HCEC 1CT (cell line): ENCODE results near the gene CLDN16.

Experiments
- DNase-seq: peaks from one replicate; pipeline ENCODE4 v3.0.0-alpha.2; 2017

The CLDN16 gene

DNA sequence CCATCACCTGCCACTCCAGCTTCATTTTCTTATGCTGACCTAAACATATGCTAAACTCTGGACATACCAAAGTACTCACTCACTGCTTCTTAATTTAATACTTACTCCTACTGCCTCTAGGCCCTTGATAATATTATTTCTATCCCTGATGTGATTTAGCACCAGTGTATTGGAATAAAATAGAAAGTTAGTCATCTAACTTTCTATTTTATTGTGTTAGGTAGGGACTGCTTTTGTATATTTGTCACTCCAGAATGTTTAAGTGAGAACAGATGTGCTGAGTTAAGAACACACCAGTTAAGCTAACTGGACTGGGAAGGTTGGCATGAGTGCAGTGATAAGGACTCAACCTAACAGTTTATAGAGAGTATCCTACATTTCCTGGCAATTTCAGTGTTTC, 6.5 kb upstream of the CLDN16 start:
- DNase-seq, result no peak

DNA sequence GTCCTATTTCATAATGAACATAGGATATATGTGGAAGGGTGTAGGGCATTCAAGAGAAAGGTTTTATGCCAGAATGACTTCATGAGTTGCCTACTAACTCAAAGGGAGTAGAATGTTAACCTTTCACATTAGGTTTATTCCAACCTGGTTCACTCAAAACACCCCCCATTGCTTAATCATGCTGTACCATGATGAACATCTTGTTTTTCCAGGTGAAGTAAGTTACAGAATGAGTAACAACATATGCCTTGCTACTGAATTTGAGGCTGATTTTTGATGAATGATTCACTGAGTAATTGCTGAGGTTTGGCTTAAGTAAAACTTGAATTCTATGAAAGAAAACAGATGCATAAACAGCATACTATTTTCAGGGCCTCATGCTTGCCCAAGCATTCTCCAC, 5.9 kb upstream of the CLDN16 start:
- peak; percentile 79 for DNase-seq

DNA sequence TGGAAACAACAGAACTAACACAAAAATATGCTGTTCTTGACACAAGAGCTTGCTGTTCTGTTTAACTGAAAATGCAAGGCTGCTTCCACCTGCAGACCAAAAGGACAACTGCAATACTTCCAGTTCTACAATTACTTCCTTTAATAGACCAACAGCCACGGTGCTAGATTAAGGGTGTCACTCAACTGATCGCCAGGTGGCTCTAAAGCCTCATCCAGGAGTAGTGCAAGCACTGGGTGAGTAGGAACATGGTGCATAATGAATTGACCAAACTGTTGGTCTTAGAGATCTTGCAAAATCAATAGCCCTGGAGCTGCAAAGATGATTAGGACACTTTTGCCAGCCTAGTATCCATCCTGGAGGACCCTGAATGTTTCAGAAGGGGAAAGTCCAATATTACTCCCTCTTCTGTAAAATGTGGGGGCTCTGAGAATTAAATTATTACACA, 3.6 kb upstream of the CLDN16 start:
- peak; percentile 62 for DNase-seq

DNA sequence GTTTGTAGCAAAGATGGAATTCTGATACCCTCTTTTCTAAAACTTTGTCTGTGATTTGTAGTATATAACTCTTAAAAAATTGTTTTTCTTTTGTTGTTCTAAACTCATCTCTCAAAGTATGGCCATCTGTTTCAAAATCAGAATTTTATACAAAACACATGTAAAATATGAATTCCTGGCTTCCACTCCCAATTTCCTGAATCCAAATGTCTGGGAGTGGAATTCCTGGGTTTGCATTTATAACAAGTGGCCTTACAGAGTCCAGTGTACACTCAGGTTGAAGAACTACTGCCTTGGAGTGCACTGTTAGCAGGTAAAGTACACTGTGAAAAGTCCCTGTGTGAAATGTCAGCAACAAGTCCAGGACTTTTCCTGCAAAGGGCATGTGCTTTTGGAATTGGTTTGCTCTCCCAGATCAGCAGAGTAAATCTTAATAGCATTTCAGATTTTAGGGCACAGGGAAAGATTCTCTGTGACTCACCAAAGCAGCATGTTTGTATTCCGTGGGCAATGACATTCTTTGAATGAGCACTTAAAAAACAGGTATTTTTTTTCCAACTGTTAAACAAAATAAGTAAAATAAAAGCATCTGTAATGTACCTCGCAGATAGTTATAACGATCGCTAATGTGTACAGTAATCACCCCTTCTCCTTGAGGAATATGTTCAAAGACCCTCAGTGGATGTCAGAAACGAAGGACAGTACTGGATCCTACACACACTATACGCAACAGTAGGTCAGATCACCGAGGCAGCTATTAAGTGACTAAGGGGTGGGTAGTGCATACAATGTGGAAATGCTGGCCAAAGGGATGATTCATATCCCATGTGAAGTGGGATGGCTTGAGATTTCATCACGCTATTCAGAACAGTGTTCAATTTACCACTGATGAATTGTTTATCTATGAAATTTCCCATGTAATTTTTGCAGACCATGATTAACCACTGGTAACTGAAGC, 2.0 kb upstream of the CLDN16 start:
- peak; percentile 97 for DNase-seq

DNA sequence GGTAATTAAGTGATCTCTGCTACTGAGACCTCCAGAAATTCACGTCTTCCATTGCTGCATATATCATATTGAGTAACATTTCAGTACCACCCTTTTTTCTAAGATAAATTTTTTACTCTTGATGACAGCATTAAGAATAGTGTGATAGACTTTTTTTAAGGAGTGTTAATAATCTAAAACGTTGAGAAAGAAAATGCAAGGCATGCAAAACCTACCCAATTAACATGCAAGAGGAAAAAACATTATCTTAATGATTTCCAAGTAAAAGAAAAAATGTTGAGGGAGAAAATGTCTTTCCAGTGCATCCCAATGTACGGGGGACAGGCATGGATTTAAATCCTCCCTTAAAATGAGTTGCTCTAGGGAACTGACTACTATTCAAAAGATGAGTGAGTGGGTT, 740 bp downstream of the CLDN16 start:
- no peak for DNase-seq

DNA sequence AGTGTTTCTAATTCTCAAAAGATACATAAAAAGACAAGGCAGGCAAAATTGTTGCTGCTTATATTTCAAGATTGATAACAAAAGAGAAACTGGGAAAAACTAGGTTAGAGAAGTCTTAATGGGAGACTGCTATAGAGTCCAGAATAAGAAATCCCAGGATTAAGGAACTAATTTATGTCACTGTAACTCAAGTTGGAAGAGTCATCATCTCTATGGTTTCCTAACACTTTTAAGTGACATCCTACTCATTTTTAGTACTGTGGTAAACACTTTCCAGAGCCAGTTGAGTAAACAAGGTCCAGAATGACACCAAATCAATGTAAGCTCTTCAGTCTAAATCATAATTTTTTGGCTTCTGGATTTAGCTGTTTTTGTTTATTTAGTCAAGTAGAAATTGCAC, 8.0 kb downstream of the CLDN16 start:
- DNase-seq, result no peak

DNA sequence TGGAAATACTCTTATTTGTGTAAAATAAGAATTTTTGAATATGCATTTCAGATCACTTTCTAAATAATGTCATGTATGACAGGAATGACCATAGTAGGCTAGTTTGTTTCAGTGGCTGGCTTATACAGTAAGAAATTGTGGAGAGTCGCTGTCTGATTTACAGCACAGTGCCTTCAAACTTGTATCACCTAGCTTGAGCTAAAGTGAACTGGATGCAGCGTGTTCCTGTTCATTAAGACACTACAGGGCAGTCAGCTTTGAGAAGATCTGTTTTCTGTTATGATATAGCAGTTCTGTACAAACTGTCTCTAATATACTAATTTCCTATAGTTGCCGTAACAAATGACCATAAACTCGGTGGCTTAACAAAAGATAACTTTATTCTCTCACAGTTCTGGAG, 9.9 kb downstream of the CLDN16 start:
- DNase-seq, result no peak

DNA sequence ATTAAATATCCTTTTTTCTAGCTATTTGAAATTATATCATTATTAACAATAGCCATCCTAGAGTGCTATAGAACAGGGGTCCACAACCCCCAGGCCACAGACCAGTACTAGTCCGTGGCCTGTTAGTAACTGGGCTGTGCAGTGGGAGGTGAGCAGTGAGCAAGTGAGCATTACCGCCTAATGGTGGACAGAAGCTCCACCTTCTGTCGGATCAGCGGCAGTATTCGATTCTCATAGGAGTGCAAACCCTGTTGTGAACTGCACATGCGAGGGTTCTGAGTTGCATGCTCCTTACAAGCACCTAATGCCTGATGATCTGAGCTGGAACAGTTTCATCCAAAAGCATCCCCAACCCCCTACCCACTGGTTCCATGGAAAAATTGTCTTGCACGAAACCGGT, 11.7 kb downstream of the CLDN16 start:
- no peak for DNase-seq

DNA sequence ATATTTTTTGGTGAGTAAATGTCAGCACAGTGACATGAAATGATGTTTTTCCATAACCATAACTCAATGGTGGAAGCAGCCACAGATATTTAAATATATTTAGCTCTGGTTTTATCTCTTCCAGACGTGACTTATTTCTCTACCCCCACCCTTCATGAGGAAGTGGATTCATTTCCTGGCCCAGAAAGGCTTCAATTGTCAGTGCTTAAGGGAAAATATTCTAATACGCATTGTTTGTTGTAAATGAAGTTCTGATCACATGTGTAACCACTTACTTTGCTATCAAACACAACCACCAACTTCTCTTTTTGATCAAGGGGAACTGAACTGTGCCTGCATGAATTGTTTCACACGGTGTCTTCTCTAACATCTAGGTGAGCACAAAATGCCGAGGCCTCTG, 14.0 kb downstream of the CLDN16 start:
- no peak for DNase-seq

DNA sequence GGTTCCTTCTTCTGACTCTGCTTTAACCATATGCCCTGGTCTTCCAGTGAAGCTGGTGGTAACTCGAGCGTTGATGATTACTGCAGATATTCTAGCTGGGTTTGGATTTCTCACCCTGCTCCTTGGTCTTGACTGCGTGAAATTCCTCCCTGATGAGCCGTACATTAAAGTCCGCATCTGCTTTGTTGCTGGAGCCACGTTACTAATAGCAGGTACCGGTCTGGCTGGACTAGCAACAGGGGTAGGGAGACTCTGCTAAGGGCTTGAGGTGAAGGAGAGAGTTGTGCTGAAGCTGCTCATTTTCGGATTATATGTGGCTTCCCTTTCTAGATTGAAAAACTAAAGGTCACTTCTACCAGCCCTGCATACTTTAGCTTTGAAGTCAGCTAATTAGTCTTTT, 16.8 kb downstream of the CLDN16 start:
- DNase-seq, result no peak

DNA sequence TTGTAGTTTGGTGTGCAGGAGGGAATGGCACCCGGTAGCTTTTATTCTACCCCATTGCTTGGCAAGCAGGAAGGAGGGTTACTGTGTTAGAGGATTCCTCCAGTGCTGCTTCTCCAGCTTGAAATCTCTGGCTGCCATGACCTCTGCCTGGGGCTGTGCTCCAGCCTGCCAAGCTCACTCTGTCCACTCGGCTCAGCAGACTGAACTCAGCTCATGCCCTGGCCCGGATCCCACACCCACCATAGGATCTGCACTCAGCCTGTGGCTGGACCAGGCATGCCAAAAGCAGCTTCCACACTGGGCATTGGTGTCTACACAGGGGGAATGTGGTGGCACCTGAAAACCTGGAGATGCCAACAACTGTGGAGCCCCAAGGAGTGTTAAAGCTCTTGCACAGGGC, 26.3 kb downstream of the CLDN16 start:
- no peak for DNase-seq

DNA sequence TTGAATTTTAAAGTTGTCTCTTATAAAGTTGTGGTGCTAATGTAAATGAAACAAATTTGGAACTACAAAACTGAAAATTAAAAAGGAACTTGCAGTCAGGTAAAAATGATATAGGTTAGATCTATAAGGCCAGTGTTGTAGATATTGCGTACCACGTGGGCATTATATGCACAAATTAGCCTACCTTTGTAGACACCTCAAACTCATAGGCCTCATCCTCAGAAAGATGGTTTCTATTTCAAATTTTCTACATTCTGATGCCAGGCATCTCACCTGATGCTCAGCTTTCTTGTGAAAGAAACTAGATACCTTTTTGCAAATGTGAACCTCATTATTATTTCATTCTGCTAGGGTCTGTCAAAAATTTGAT, 36.1 kb downstream of the CLDN16 start:
- no peak for DNase-seq

DNA sequence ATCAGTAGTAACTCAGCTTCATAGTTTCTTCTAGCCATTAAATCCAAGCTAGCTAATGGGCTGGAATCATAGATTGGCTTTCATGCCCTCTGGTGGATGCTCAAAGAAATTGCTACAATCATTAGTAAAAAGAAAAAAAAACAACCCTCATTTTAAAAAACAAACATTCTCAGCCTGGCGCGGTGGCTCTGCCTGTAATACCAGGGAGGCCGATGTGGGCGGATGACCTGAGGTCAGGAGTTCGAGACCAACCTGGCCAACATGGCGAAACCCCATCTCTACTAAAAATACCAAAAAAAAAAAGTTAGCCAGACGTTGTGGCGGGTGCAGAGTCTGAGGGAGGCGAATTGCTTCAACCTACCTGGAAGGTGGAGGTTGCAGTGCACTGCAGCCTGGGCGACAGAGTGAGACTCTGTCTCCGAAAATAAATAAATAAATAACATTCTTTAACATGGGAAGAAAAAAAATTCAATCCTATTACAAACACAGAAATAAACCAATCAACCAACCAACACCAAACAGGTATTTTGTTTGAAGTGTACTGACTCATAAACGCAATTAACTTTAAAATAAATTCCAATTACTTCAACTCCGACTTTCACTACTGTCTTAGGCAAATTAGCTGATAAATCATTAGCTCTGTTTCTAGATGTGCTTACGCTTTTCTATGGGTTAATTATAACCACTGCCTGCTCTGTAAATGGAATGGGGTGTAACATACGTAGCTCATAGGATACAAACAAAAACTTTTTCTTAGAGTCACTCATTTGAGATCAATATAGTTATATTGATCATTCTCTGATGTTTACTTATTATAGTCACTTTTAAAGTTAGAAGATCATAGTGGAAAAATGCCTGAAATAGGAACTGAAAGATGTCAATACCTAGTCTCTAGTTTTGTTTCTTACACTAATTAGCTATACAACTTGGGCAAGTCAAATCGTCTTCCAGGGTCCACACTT, 36.8 kb downstream of the CLDN16 start:
- peak; percentile 80 for DNase-seq

DNA sequence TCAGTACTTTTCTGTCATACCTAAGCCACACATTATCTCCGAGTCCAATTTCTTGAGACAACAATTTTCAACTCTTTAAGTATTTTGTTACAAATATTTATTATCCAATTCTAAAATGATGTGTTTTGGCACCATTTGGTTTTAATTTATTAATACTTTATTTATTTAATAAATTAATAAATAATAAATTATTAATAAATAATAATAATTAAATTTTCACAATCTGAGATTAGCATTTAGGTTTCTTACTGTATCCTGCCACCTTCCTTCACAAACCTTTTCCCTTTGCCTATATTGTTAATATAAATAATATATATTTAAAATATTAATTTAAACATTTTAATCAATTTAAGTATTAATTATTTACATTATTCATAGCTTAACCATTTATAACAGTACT, 37.9 kb downstream of the CLDN16 start:
- no peak for DNase-seq

DNA sequence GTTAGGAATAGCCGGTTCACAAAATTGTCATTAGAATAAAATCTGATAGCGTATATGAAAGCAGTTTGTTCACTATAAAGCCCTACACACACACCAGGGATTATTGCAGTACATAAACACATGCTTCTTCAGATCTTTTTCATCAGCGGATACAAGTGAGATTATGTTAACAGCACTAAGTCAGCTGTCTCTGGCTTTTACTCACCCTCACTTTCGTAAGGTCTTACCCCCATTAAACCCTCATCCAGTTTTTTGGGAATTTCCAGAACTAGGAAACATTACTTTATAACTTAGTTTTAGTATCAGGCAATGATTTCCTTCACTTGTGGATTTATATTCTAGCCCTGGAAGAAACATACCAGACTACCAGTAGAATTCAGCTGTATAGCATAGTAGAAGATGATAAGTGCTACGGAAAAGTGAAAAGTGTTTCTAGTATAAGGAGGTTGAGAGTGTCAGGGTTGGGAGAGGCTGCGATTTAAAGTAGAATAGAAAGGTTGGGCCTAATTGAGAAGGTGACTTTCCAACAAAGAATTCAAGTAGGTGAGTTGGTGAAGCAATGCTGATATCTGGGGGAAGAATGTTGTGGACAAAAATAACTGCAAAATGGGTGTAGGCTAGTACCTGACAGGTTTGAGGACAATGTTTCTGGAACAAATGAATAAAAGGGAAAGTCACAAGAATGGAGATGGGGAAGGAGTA, 39.0 kb downstream of the CLDN16 start:
- DNase-seq, result no peak

DNA sequence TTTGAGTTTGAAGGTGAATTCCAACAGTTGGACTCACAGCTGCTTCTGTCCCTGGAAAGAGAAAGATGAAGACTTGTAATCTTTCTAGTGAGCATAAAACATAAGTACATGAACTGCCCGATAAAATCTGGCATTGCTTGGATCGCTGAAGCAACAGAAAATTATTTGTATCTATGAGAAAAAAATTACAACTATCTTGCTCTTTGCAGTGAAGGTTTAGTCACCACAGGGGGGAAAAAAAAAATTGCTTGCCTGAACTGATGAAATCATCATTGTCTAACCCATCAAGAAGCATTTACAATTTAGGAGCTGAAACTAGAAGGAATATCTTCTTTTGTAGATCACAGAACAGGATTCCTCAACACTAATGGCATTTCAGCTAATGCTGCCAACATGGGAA, 41.7 kb downstream of the CLDN16 start:
- DNase-seq, result peak; percentile 26

DNA sequence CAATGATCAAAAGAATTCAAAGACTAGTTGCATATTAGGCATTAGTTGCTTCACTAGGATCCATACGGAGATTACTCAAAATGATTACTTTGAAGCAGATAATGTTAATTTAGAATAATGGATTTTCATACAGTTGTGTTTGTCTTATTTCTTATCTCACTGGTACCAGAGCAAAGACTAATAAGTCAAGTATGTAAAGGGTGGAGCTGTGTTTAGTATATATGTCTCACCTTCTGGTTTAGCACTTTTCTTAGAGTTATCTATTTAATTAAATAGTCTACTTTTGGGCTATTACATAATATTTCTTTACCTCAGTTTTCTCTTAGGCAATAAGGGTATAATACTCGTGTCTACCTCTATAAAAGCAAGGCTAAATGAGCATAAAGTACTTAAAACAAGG, 42.9 kb downstream of the CLDN16 start:
- no peak for DNase-seq

DNA sequence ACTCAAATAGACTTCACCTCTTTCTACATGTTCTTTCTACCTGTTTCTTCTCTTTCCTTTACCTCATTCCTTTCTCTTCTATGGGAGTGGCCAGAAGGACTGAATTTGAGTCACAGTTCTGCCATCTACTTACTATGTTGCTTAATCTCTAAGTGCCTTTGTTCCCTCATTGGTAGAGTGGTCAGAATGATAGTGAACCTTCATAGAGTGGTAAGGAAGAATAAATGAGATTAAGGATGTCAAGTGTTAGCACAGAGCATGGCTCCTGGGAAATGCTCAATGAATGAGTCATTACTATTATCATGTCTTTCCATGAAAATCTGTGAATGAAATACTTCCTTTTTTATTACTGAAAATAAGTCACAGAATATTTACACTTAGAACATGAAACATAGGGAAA, 44.3 kb downstream of the CLDN16 start:
- DNase-seq, result no peak

DNA sequence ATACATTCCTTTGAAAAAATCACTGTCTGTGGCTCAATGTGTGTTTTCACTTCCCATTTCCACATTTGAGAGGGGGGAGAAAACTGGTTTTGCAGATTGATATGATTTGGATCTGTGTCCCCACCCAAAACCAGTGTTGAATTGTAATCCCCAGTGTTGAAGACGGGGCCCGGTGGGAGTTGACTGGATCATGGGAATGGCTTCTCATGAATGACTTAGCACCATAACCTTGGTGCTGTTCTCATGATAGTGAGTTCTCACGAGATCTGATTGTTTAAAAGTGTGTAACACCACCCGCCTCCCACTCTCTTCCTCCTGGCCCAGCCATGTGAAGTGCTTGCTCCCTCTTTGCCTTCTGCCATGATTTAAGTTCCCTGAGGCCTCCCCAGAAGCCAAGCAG, 45.7 kb downstream of the CLDN16 start:
- DNase-seq, result no peak

DNA sequence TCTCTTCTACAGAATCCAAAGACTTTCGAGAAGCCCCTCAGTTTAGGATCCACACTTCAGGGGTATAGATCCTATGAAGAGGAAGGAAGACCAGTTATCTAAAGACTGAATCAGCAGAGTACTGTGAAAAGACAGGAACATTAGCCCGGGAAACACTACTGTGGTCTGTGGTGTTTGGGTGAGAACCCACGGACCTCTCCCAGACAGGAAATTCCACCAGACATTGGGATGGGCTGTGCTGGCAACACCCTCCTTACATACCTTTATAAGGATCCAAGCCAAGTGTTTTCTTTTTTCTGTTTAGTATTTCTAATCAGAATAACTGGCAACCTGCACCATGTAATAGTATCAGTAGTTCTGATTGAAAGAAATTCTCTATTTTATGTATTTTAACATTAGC, 47.7 kb downstream of the CLDN16 start:
- DNase-seq, result no peak

DNA sequence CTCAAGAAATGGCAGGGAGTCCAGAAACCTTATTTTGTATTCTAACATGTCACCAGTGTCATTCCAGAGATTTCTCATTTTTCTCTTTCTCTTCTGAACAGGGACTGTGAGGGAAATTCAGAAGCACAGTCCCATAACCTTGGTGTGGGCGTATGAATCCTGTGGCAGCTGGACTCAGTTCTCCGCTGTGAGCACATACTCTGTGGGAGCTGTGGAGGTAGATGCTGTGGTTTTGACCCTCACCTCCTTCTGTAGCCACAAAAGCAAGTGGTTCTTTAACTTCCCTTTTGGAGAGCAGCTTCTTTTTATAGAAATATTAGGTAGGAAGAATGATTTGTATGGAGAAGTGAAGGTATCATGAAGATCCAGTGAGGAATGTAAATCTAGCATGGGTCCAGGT, 48.4 kb downstream of the CLDN16 start:
- DNase-seq, result no peak

DNA sequence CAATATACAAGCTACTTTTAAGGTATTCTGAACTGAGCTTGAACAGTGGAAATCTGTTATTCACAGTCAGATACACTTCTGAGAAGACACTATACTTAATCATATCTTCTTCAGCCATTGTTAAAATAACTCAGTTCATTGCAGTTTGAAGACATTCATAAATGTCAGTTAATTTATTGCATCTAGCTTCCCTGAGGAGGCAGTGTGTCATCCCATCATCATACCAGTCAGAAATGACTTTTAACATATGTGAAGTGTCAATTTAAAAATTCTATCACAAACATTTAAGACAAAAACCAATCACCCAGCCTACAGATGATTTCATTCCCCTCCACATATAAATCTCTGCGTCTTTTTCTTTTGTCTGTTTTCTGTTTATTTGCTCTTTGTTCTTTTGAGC, 54.3 kb downstream of the CLDN16 start:
- DNase-seq, result no peak

DNA sequence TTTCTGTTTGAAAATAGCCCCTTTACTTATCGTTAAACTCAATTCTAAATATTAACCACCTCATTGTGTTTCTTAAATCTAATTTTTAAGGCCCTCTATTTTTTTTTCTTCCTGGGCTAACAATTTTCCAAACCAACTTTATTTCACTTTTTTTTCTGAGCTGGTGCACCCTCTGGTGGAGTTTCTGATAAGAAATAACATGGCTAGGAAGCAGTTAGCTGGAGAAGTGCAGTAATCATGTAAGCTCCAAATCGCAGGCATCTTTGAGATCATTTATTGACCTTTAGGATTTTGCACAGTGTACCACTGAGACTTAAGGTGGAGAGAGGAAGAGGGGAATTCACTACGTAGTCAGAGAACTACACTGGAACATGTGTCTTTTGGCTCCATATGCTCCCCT, 55.3 kb downstream of the CLDN16 start:
- peak; percentile 15 for DNase-seq
